LNCaP clone FGC (cell line): Measurements from ENCODE around the gene CDK5R1.

Experiments used
- DNase-seq: peaks from one replicate; pipeline ENCODE4 v3.0.0-alpha.2; 2011; ENCODE audit warnings: low read depth
- H3K4me3 ChIP-seq: 2 replicates; pipeline ENCODE4 v1.5.1; 2011; ENCODE audit warnings: mild to moderate bottlenecking, low read depth, low read length, control low read depth
- TF ChIP-seq, protein P1 (sequence below): IDR thresholded peaks from 2 replicates; pipeline ENCODE4 v1.5.1; 2012; ENCODE audit warnings: mild to moderate bottlenecking; ENCODE audit not compliant: control insufficient read depth, insufficient read depth; ENCODE audit errors: extremely low read depth

CDK5R1 gene

GRCh38 chr17:32515677-32516383, 29.0 kb downstream of the CDK5R1 start:
- TF ChIP-seq, protein P1, sequence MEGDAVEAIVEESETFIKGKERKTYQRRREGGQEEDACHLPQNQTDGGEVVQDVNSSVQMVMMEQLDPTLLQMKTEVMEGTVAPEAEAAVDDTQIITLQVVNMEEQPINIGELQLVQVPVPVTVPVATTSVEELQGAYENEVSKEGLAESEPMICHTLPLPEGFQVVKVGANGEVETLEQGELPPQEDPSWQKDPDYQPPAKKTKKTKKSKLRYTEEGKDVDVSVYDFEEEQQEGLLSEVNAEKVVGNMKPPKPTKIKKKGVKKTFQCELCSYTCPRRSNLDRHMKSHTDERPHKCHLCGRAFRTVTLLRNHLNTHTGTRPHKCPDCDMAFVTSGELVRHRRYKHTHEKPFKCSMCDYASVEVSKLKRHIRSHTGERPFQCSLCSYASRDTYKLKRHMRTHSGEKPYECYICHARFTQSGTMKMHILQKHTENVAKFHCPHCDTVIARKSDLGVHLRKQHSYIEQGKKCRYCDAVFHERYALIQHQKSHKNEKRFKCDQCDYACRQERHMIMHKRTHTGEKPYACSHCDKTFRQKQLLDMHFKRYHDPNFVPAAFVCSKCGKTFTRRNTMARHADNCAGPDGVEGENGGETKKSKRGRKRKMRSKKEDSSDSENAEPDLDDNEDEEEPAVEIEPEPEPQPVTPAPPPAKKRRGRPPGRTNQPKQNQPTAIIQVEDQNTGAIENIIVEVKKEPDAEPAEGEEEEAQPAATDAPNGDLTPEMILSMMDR: no peak
- DNase-seq: no peak
- no peak overlapping the region for H3K4me3 ChIP-seq

DNA sequence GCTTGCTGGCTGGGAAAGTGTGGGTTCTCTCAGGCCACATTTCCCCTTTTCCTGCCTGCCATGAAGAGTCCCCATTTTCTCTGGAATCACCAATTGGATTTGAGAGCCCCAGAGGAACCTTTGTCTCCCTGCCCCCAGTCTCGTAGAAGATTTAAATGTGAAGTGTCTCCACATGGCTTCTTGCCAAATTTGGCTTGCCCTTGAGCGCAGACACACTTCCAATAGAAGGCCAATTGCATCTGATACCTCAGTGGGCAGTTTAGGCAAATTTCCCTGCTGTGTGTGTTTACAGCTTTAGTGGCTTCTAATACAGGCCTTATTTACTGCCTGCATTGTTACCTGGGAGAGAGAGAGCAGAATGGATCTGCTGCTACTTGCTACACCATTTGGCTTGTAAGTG, 29.7 kb downstream of the CDK5R1 start:
- no peak for DNase-seq
- TF ChIP-seq, protein P1: no peak
- H3K4me3 ChIP-seq: no peak overlapping the region

DNA sequence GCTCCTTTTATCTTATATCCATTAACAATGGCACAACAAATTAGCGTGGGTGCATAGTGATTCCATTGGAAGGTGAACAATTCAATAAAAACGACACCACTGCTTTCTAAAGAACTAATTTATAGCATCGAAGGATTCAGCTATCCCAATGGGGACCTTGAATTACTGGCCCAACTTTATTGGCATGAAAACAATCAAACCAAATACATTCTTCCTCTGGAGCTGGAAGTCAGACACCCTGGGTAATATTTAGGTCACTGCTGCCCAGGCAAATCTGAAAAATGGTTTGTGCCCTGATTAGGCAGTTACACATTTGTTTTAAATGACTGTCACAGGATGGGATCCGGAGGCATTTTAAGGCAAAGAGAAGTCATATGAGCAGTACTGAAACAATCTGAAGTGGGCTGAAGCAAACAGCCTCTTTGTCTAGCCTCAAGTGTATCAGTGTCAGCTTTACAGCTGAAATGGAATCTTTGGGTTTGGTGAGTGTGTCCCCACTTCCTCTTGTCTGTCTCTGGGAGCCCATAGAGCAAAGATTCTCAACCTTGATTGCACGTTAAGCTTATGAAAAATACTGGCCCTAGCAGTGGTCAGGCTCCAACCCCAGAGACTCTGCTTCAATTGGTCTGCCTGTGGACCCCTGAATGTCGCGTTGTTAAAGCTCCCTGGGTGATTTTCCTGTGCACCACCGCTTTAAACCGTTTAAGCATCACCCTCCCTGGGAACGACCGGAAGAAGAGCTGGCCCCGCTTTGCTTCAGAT, 30.3 kb downstream of the CDK5R1 start:
- H3K4me3 ChIP-seq: no peak overlapping the region

DNA sequence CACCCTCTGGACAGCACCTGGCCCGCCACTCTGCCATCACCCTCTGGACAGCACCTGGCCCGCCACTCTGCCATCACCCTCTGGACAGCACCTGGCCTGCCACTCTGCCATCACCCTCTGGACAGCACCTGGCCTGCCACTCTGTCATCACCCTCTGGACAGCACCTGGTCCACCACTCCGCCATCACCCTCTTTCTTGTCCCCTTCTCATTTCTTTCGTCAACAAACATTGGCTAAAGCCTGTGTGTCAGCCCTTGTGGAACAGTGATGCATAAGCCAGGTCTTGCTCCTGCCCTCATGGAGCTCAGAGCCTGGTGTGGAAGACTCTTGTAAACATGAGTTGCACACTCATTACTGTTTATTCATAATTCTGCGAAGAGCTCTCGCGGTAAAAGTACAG, 31.2 kb downstream of the CDK5R1 start:
- no peak overlapping the region for H3K4me3 ChIP-seq
- DNase-seq: no peak
- TF ChIP-seq, protein P1: no peak

More for the DNA sequence above, 30.3 kb downstream of the CDK5R1 start:
- TF ChIP-seq, protein P1: no peak
- no peak for DNase-seq

DNA sequence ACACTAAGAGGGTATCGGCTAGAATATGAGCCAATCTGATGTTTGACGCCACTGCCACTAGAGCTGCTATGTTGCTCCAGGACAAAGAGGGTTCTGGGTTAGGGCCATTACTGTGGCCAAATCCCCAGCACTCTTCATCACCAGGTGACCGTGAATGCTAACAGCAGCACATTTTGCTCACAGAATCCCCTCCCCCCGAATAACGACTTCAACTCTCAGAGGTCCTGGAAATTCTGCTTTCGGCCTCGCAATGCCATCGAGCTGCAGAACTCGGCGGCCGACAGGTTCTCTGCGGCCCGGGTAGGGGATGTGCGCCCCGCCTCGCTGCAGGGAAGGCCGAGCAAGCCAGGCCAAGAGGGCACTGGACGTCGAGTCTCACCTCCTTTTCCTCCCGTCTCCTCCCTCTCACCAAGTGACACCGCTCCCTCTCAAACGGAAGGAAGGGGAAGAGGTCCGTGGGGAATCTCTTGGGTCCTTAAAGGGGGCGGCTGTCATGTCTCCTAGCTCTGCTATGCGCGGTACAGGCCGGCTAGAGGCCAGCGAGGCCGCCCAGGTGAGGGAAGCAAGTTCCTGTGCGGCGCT, 31.9 kb downstream of the CDK5R1 start:
- TF ChIP-seq, protein P1: no peak
- peak overlapping the region; percentile 38 for H3K4me3 ChIP-seq
- no peak for DNase-seq

DNA sequence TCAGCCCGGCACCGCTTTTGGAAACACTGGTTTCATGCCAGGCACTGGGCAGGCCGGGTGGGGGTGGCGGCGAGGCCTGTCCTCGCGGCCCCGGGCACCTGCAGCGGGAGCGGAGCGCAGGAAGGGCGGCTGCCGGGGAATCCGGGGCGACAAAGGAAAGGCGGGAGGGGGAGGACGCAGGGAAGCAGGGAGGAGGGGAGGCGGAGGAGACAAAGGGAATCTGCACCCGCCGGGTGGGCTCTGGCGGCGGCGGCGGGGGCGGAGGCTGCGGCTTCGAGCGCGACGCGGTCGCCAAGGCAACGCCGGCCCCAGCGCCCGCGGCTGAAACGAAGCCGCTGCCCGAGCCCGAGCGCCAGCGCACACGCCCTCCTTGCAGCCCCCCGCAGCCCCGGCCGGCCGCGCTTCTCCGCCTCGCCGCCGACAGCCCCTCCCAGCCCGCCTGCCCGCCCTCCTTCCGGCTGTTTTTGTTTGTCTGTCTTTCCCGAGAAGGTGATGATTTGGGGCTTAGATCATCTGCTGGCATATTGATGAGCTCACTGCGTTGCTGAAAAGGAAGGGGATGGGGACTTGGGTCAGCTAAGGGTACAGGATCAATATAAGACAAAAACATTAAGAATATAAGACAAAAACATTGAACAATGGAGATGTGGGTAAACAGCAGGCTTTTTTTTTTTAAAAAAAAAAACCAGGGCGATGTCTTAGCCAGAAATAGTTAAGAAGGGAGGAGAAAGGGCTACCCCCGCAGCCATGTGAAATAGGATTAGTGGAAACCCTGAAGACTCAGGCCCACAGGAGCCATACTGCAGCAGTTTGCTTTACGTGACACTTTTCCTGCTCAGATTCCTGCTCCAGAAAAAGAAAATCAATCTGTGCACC, 32.7 kb downstream of the CDK5R1 start:
- TF ChIP-seq, protein P1: no peak
- H3K4me3 ChIP-seq: peak overlapping the region; percentile 38
- DNase-seq: no peak
